ENCODE data around the gene SDF2.
"Not testable (repeated sequence)": the region's sequence is repeated elsewhere in the genome, so short reads cannot be mapped to it uniquely, and the experiment has no call there.

The SDF2 gene

DNA sequence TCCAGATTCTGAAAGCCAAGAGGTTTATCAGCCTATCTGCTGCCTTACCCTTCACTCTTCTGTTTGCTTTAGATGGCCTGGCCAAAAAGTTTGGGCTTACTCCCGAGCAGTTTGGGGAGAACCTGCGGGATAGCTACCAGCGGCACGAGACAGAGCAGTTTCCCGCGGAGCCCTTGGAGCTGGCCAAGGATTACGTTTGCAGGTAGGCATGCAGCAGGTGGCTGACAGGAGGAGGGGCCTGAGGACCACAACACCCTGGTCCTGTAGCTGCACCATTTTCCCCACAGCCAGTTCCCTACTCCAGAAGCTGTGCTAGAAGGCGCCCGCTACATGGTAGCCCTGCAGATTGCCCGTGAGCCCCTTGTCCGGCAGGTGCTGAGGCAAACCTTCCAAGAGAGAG lies 20.9 kb upstream of the SDF2 start:
- DNase-seq: no peak

DNA sequence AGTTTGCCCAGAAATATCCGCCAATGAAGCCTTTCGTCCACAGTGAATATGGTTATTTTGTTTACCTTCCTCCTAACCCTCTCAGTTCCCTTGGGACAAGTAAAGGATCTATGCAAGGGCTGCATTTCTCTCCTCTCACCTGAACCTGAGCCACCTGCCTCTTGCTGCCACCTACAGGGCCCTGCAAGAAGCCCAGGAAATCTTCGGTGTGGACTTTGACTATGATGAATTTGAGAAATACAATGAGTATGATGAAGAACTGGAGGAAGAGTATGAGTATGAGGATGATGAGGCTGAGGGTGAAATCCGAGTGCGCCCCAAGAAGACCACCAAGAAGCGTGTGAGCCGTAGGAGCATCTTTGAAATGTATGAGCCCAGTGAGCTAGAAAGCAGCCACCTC lies 14.3 kb upstream of the SDF2 start:
- peak in 1 of 2 donors; percentile 20 for DNase-seq

DNA sequence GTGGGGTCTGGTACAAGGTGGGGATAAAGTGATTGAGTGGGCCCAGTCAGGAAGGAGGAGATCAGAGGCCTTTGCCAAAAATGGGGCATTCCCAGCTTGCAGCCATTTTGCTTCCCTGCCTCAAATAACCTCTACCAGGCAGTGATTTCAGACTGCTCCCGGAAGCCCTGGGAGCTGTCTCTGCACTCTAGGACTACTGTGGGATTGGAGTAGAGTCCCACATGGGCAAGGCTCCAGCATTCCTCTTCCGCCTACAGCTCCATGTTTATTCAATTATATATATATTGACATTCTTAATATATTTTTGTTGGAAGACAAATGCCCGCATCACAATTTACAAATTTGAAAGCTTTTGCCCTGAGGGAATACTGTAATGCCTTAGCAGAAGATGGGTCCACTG lies 13.8 kb upstream of the SDF2 start:
- no peak for DNase-seq

DNA sequence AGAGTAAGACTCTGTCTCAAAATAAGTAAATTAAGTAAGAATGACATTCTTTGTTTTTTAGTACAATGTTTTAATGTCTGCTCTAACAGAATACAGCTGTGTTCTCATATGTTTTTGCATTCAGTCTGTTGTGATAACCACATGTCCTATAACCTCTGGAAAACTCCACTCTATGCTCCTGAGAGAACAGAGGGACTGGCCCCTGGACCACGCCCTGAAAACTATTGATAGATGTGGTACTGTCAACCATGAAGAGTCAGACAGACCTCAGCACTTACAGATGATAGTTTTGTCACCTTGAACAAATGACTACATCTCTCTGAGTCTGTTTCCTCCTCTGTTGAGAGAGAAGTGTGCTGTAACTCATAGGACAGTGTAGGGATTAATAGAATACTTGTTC lies 8.2 kb upstream of the SDF2 start:
- no peak for DNase-seq

DNA sequence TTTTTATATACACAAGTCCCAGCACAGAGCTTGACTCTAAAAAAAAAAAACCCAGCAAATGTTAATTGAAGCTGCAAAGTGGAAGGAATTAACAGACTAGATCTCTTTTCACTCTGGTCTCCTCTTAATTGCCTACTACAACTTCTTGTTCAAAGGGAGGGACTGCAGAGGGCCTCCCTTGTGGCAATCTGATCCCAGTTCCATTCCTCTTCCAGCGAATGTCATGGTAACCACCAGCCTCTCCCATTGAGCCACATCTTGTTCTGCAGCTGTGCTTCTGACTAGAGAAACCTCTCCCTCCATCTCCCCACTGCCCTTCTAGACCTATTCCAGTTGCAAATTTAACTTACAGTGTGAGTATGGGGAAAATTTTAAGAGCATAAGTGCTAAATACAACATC lies 6.2 kb upstream of the SDF2 start:
- DNase-seq: no peak

DNA sequence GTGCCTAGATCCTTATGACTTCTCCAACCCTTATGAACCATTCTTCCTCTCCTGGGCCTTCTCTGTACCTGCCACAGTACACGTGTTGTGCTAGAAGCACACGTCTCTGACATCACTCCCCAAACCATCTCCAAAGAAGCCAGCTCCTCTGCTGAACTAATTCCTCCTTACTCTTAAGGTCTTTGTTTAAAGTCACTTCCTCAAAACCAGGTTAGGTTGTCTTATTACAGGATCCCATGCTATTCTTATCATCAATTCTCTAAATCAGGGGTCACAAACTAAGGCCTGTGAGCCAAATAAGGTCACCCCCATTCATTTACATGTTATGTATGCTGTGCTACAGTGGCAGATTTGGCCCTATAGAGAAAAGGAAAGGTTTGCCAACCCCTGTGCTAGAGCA lies 4.3 kb upstream of the SDF2 start:
- DNase-seq: no peak

DNA sequence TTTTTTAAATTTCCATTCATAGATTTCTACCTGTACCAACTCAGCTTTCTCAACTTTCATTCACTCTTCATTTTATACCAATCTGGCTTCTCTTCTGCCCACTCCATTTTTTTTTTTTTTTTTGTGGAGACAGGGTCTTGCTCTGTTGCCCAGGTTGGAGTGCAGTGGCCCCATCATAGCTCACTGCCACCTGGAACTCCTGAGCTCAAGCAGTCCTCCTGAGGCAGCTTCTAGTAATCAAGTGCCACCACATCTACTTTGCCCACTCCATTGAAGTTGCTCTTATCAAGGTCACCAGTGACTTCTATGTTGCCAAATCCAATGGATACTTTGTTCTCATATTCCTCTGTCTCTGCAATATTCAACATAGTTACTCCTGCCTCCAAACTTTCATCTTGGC lies 2.0 kb upstream of the SDF2 start:
- DNase-seq: no peak

DNA sequence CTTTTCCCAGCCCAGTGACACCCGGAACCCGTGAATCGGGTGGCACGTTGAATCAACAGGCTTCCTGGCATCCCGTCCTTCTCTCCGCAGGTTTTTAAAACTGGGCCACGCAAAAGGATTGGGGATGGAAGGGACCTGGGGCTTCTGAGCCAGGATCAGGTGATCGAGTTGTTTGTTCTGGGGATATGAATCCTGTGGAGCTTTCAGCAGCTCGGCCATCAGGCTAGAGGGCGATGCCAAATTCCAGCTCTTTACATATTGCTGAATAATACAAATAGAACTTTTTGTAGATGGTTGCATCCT lies 772 bp upstream of the SDF2 start:
- DNase-seq: no peak

DNA sequence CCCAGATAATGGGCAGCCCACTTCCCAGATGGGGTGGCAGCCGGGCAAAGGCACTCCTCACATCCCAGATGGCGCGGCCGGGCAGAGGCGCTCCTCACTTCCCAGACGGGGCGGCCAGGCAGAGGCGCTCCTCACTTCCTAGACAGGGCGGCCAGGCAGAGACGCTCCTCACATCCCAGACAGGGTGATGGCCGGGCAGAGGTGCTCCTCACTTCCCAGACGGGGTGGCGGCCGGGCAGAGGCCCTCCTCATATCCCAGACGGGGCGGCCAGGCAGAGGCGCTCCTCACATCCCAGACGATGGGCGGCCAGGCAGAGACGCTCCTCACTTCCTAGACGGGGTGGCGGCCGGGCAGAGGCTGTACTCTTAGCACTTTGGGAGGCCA lies 2.2 kb downstream of the SDF2 start:
- DNase-seq: not testable (repeated sequence)

DNA sequence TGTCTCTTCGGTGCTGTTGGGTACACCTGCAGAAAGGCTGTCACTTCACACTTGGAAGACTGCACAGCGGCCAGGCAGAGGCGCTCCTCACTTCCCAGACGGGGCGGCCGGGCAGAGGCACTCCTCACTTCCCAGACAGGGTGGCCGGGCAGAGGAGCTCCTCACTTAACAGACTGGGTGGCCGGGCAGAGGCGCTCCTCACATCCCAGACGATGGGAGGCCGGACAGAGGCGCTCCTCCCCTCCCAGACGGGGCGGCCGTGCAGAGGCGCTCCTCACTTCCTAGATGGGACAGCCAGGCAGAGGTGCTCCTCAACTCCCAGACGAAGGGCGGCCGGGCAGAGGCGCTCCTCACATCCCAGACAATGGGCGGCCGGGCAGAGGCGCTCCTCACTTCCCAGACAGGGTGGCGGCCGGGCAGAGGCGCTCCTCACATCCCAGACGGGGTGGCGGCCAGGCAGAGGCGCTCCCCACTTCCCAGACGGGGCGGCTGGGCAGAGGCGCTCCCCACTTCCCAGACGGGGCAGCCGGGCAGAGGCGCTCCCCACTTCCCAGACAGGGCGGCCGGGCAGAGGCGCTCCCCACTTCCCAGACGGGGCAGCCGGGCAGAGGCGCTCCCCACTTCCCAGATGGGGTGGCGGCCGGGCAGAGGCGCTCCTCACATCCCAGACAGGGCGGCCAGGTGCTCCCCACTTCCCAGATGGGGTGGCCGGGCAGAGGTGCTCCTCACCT lies 2.8 kb downstream of the SDF2 start:
- not testable (repeated sequence) for DNase-seq

DNA sequence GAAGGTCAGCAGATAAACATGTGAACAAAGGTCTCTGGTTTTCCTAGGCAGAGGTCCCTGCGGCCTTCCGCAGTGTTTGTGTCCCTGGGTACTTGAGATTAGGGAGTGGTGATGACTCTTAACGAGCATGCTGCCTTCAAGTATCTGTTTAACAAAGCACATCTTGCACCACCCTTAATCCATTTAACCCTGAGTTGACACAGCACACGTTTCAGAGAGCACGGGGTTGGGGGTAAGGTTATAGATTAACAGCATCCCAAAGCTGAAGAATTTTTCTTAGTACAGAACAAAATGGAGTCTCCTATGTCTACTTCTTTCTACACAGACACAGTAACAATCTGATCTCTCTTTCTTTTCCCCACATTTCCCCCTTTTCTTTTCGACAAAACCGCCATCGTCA lies 3.4 kb downstream of the SDF2 start:
- DNase-seq: not testable (repeated sequence)

DNA sequence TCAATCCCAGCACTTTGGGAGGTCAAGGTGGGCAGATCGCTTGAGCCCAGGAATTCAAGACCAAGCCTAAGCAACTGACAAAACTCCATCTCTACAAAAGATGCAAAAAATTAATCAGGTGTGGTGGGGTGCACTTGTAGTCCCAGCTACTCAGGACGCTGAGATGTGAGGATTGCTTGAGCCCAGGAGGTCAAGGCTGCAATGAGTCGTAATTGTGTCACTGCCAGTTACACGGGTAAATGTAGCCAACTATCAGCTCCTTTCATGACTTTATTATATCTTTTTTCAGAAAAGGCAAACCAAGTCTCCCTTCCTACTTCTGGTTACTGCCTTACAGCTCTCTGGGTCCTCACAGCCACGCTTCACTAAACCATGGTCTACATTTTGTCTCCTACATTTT lies 4.0 kb downstream of the SDF2 start:
- DNase-seq: no peak

DNA sequence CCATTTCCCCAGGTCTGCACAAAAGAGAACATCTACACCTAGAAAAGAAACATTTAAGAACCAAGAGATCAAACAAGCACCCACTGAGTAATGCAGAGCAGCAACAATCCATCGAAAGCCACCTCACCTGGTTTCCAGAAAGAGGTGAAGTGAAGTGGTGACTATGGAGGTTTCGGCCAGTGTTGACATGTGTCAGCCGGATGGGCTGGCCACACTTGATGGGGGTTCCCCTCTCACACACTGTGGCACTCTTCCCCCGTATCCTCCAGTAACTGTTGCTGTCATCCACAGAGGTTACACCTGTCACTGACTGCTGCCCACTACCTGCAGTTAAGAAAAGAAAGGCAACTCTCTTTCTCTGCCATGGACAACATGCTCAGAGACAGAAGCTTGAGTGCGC lies 6.5 kb downstream of the SDF2 start:
- no peak for DNase-seq

DNA sequence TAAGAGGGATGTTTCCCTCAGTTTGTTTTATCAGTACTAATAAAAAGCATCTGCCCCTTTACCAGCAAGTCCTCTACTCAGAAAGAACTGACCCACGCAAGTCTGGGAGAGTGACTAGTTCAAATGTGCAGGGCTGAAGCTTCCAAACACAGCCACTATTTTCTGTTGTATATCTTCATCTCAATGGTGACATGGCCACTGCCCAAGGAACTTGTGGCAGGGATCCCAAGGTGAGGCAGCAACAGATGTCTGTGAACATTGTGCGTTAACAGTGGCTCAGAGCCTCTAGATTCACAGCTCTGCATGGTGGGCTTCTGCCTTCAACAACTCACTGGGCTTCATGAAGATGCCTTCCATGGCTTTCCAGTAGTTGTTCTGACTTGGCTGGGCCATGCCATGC lies 13.0 kb downstream of the SDF2 start:
- DNase-seq: no peak

DNA sequence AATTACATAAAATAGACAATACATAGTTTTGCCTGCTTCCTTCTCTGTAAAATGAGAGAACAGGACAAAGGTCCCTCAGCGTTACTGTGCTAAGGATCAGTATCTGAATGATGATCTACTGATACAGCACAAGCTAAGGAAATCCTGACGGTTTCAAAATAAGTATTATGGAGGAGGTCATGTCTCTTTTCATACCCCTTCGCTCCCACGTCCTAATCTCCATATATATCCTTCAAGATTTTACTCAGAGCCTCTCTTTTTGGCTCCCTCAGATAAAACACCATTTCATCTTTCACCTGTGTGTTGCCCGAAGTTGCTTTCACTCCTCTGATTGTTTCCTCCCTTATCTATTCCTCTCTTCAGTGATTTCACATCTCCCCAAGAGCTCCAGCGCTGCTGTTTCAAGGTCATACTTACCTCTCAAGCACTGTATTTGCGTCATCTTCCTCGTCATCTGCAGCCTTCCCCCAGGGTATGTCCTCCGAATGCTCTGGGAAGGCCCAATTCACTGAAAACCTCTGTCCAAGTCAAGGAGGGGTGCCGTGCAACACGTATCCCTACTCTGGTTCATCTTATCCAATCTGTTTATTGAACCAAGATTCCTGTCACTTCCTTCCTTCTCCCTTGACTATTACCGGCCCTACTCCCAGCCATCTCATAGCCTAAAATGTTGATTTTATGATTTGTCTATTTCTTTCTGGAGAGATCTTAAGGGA lies 15.5 kb downstream of the SDF2 start:
- peak in 1 of 2 donors; percentile 11 for DNase-seq

DNA sequence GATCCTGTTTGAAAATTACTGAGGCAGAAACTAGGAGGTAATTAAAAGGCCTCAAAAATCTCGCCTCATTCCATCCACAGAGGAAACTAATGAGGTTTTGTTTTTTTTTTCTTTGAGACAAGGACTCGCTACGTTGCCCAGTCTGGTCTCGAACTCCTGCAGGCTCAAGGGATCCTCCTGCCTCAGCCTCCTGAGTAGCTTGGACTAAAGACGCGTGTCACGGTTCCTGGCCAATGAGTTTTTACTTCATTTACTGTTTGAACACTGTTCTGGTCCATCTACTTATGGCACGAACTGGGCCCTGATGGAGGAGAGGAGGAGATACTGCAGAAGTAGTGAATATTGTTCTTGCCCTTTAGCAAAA lies 16.1 kb downstream of the SDF2 start:
- no peak for DNase-seq

DNA sequence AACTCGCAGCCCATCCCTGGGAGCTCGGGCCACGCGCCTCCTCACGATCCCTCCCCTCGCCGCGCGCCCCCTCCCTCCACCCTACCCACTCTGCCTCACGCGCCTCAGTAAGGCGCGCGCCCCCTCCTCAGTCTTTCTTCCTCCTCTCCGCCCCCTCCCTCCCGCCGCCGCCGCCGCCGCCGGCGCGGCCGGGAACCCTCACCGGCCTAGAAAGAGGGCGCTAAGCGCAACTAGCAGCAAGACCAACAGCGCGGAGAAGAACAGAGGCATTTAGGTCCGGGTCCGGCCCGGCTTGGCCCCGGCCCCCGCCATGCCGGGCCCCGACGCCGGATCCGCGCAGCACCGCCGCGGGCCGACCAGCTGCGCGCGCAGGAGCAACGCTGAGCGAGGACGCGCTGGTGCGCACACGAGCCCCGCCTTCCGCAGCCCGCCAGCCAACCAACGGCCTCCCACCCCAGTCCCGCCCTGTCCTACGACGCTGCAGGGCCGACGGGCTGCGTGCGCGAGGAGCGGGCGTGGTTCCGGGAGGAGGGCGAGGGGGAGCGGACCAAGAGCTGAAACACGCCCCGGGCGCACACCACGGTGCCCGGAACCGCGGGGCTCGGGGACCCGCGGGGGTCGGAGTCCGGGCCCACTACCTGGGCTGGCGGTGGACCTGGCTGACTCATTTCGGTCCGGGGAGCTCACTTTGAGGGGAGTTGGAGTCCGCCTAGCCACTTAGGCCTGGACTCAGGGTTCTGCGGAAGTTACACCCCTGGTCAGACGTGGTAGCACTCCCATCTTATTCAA lies 16.7 kb downstream of the SDF2 start, which contains the start of gene BLTP2:
TSS of gene BLTP2 (minus strand) at position 372 of the 789 bp plus-strand sequence. CDS start at position 270, 102 bp downstream.
- DNase-seq: peak; percentile 96

DNA sequence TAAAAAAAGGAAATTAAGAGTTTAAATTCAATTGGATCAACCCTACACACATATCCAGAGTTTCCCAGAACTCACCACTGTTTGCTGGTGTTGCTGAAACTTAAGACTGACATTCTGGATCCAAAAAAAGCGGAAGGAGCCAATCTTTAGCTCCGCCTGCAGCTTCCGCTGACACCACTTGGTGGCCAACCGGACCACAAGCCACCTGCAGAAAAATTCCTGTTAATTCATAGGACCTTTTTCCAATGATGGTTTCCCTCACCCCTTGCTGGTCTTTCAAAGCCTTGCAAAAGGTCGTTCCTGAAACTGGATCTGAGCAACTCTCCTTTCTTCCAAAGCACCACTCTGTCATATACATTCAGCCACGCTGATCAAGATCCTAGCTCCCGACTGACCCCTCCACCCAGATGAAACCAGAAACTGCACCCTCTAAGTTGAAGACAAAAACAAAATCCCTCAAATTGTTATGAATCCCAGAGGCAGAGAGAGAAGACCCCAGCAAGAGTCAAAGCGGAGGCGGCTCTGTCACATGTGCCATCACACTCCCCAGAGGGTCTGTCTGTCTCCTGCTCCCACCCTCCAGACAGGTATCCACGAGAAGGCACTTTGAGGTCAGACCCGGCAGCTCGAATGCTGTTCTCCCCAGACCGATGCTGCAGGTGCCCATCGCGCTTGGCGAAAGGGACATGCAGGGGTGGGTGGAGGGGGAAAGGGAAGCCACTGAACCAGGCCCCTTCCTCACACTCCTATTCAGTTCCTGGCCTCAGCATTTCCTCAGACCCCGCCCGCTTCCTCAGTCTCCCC lies 17.5 kb downstream of the SDF2 start:
- DNase-seq: peak; percentile 33 to 53

DNA sequence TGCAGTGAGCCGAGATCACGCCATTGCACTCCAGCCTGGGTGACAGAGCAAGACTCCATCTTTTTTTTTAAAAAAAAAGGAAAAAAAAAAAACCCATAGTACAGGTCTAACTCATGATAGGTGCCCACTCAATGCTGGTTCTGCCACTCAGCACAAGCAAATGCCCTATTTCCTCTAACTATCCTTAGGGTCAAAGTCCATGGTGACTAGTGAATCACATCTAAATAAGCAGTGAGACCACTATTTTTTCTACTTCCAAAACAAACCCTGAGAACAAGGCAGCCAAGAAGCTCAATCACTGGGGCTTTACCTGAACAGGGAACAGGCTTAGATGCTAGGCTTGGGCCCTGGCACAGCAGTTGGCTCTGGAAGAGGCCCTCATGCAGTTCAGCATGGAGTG lies 20.1 kb downstream of the SDF2 start:
- no peak for DNase-seq

DNA sequence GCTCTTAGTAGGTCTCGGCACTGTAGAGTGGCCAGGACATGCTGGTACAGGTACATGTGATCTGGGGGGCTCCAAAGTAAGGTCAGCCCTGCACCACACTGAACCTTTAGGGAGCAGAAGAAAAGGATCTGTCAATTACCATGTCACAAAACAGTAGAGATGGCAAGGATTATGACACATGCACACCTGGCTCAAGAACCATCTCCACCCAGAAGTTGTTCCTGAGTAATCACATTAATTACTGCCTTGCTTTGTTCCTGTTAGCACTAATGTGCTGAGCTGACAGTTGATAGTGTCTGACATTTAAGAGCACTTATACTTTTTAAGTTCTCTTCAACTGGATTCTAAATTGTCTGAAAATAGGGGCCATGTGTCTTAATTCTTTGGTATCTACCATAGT lies 26.2 kb downstream of the SDF2 start:
- no peak for DNase-seq

DNA sequence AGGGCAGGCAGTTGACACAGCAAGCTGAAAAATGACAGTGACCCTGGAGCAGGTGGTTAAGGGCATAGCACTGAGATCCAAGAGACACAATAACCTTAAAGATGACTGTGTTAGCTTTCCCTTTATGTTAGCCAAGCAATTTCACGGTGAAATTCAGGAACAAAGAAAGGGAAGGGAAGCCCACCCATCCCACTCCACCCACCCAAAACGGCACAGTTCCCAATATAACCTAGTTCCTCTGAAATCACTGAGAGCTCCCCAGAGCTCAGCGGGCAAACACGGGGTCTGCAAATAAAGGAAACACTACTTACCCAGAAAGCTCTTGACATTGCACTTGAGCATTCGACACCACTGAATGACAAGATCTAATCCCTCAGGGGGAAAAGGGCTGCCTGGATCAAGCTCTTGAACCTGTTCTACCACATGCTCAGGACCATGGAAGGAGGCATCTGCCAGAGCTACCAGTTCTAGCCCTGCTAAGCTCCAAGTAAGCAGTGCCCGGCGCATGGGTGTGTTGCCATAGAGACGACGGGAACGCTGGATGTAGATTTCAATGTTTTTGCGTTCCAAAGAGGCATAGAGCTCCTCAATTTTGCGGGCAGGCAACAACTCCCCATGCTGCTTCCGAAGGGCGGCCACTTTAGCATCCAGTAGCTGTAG lies 27.4 kb downstream of the SDF2 start:
- no peak for DNase-seq

DNA sequence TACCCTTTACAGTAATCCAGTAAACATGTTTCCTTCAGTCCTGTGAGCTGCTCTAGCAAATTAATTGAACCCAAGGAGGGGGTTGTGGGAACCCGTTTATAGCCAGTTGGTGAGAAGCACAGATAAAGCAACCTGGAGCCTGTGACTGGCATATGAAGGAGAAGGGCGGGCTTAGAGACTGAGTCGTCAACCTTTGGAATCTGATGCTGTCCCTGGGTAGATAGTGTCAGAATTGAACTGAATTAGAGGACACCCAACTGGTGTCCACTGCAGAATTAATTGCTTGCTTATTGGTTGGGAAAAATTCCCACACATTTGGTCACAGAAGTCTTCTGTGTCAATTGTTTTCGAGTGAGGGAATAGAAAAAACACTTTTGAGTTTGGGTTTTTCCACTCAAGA lies 34.9 kb downstream of the SDF2 start:
- DNase-seq: no peak

DNA sequence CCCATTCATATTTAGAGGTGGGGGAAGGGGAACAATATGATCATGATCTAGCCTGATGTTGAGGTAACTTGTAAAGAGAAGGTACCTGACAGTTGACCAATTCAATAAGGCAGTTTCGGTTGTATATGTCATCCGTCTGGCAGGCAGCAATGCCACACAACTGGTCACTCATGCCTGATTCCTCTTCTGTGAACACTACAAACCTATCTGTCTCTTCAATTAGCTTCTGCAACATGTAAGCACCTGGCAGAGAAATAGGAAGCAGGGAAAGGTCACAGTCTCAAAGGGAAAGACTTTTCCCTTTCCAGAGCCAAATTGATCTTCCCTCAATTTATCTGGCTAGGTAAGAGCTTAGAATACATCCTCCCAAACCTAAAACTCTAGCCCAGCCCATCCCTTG lies 37.6 kb downstream of the SDF2 start:
- DNase-seq: no peak
